Central memory CD4-positive, alpha-beta T cell (primary cell): ENCODE measurements around the gene MLST8.

Experiments
- DNase-seq: peaks from one replicate; pipeline ENCODE4 v3.0.0; 2022

MLST8 gene

DNA sequence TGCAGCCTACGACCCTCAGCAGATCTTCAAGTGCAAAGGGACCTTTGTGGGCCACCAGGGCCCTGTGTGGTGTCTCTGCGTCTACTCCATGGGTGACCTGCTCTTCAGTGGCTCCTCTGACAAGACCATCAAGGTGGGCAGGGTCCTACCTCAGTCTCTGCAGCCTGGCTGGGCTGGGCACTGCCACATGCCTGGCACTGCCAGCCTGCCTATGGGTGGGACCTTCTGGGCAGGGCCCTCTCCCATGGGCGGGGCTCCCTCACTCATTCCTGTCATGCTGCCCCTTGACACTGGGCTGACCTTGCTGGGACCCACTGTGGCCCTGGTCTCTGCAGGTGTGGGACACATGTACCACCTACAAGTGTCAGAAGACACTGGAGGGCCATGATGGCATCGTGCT, 31.3 kb upstream of the MLST8 start:
- DNase-seq: no peak

GRCh38 chr16:2174396-2175131, 30.7 kb upstream of the MLST8 start:
- DNase-seq: no peak

GRCh38 chr16:2175454-2175853, 29.8 kb upstream of the MLST8 start:
- DNase-seq: no peak

- DNase-seq: no peak
Measured at GRCh38 chr16:2176047-2176446, 29.2 kb upstream of the MLST8 start.

- no peak for DNase-seq
Measured at GRCh38 chr16:2177101-2177500, 28.2 kb upstream of the MLST8 start.

DNA sequence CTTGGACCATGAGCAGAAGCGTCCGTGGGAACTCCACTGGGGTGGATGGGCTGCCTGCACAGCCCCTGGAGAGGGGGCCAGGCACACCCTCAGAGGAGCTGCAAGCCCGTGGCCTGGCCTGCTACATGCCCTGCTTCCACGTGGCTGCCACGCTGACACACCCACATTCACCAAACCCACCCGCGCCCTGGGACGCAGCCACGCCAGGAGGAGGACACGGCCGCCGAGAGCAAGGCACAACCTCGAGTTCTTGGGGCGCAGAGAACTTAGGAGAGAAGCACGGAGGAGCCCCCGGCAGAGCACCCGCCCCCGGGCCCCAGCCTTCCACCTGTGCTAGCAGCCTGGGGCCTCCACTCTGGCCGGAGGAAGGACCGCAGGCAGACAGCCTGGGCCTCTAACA, 27.7 kb upstream of the MLST8 start:
- DNase-seq: no peak

DNA sequence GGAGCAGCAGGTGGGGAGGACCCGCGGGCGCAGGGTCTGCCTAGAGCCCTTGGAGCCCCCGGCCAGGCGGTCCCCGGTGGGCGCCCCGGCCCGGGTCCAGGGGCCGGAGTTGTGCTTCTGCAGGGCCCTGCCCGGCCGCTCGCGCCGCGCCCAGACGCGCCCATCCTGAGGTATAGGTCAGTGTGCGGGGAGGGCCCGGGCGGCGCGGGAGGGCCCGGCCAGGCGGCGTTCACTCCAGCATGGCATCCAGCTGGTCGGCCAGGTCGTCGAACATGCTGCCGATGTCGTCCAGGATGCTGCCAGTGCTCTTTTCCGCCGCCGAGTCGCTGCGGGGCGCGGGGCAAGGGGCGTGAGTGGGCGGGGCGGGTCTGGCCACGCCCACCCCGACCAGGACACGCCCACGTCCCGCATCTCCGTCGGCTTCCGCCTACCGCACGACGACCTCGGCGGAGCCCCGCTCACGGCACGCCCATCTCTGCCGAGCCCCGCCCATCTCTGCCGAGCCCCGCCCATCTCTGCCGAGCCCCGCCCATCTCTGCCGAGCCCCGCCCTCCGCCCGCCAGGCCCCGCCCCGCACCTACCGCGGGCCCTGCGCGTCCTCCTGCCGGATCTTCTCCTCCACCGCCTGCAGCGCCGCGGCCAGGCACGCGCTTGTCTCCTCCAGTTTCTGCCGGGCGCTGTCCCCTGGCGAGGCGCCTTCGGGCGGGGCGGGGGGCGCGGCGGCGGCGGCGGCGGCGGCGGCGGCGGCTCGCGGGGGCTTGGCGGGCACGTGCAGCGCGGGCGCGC, 26.7 kb upstream of the MLST8 start:
- peak; percentile 24 for DNase-seq

GRCh38 chr16:2179107-2179501, 26.1 kb upstream of the MLST8 start:
- no peak for DNase-seq

DNA sequence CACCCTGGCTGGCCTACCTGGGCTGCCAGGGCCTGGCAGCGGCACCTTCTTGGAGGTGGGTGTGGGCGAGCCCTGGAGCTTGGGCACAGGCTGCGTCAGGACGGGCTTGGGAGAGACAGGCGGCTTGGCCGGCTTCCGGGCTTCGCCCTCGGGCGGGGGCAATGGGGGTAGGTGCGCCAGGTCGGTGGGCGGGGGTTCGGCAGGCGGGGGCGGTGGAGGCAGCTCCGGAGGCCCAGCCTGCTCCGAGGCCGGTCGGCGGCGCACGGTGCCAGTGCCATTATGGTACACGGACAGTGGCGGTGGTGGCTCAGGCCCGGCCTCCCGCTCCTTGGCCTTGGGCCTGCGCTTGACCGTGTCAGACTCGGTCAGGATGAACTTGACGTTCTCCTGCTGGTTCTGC, 25.7 kb upstream of the MLST8 start:
- DNase-seq: no peak

GRCh38 chr16:2180461-2180860, 24.8 kb upstream of the MLST8 start:
- no peak for DNase-seq

DNA sequence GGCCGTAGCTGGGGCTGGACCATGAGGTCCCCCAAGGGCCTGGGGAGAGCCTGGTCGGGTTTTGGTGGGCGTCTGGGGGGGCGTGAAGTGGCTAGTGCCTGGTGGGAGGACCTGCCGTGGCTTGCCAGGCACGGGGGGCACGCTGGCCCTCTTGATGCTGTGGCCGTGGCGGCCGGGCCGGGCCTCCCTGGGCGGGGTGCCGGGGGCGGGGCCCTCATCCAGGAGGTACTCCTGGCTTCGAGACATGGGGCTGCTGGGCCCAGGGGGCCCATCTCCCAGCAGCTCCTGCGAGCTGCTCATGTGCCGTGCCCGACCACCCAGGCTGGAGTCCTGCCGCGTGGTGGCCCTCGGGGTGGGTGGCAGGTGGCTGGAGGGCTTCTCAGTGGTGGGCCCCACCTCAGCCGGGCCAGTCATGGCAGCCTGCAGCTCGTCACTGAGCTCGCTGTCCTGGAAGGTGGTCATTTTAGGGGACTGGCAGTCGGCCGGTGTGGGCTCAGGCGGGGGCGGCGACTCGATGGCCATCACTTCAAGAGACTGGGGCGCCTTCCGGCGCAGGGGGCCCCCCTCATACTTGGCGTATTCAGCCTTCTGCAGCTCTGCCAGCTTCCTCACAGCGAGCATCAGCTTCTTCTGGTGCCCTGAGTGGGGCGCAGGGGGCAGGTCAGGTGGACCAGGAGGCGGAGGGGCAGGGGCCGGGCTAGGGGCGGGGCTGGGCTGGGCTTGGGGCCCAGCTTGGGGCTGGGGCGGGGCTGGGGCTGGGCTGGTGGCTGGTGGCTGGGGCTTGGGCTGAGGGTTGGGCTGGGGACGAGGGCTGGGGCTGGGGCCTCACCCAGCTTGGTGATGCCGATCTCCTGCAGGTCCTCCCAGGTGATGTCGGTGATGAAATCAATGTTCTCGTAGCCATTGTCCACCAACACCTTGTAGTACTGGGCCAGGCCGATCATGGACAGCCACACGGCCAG, 24.0 kb upstream of the MLST8 start:
- no peak for DNase-seq

DNA sequence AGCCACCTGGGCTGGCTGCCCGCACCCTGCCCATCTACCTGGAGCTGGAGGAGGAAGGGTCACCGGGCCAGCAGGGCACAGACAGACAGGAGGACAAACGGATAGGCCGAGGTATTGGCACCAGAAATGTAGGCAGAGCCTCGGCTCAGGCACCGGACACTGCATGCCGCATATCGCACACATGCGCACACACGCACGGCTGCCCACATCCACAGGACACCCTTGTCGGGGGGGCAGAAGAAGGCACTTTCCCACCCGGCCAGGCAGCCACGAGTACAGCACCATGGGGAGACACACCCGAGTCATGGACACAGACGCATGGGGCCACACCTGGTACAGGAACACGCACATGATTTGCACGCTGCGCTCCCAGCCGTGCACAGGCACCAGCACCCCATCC, 23.3 kb upstream of the MLST8 start:
- DNase-seq: no peak

DNA sequence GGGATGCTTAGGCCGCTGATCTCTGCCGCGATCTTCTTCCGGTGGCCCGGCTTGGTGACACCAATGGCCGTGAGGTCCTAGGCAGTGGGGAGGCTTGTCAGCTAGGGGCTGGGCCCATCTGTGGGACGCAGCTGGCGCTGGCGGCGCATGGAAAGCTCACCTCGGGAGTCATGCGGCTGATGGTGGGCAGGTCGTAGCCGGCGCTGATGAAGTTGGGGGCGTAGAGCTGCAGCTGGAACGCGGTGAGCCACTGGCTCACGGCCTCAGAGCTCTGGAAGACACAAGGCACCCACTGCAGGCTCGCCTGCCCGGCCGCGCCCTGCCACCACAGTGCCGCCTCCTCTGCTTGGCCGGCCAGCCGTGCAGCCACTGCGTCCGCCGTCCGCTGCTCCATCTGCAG, 21.6 kb upstream of the MLST8 start:
- DNase-seq: no peak

- DNase-seq: no peak
Measured at GRCh38 chr16:2184346-2184745, 20.9 kb upstream of the MLST8 start.

- no peak for DNase-seq
Measured at GRCh38 chr16:2184962-2185361, 20.3 kb upstream of the MLST8 start.

- no peak for DNase-seq
Measured at GRCh38 chr16:2186064-2186463, 19.2 kb upstream of the MLST8 start.

- no peak for DNase-seq
Measured at GRCh38 chr16:2186505-2186904, 18.7 kb upstream of the MLST8 start.

DNA sequence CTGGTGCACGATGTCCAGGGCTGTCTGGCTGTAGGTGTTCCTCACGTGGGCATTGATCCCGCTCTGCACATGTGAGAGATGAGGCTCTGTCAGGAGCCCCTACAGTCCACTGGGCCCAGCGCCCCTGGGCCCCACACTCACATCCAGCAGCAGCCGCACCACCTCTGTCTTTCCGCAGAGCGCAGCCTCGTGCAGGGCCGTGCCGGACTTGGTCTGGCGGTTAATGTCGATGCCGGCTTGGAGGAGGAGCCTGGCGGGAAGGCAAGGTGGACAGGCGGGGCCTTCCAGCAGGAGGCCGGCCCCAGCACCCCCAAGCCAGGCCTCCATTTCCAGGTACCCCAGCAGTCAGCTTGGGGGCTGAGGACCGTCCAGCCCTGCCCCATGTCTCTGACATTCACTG, 18.0 kb upstream of the MLST8 start:
- DNase-seq: no peak

DNA sequence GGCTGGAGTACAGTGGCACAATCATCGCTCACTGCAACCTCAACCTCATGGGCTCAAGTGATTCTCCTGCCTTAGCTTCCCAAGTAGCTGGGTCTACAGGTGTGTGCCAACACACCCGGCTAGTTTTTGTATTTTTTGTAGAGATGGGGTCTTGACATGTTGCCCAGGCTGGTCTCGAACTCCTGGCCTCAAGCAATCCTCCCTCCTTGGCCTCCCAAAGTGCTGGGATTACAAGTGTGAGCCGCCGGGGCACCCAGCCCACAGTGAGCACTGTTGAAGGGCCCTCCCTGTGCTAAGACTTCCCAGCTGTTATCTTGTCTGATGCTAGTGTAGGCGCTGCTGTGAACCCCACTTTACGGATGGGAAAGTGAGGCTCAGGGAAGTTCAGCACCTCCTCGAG, 16.9 kb upstream of the MLST8 start:
- DNase-seq: no peak

DNA sequence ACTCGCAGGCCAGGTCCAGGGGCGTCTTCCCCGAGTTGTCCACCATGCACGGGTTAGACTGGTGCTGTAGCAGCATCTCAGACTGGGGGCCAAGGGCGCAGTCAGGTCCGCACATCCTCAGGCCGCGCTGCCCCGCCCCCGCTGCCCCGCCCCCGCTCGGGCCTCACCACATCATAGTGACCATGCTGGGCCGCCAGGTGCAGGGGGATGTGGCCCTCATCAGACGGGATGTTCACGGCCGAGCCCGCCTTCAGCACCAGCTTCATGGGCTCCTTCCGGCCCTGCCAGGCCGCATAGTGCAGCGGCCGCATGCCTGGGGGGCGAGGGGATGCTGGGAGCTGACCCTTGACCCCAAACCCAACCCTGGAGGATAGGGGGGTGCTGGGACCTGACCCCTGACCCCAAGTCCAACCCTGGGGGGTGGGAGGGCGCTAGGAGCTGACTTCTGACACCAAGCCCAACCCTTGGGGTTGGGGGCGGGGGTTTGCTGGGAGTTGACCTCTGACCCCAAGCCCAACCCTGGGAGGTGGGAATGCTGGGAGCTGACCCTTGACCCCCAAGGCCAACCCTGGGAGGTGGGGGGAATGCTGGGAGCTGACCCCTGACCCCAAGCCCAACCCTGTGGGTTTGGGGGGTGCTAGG, 15.9 kb upstream of the MLST8 start:
- DNase-seq: no peak

- DNase-seq: no peak
Measured at GRCh38 chr16:2190002-2190658, 15.1 kb upstream of the MLST8 start.
